HG03342 (cell line): ENCODE measurements around the gene KIF3B.
"Not testable (repeated sequence)": the region's sequence is repeated elsewhere in the genome, so short reads cannot be mapped to it uniquely, and the experiment has no call there.

Experiments used
- ATAC-seq: cut with Tn5 transposase; IDR thresholded peaks from one replicate; pipeline ENCODE4 v1.9.1; 2021; ENCODE audit warnings: mild to moderate bottlenecking, moderate library complexity; ENCODE audit not compliant: unreplicated experiment

Gene KIF3B

DNA sequence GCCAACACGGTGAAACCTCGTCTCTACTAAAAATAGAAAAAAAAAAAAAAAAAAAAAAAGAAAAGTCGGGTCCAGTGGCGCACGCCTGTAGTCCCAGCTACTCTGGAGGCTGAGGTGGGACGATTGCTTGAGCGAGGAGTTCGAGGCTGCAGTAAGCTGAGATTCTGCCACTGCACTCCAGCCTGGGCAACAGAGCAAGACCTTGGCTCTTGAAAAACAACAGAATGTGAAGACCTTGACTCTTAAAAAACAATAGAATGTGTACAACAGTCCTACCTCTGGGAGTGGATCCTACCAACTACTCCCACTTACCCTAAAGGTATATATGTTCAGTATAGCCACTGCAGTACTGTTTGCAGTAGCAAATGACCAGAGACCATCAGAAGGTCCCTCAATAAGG is 15.1 kb downstream of the KIF3B start:
- ATAC-seq: no peak

GRCh38 chr20:32294071-32294470 is 16.6 kb downstream of the KIF3B start:
- no peak for ATAC-seq

DNA sequence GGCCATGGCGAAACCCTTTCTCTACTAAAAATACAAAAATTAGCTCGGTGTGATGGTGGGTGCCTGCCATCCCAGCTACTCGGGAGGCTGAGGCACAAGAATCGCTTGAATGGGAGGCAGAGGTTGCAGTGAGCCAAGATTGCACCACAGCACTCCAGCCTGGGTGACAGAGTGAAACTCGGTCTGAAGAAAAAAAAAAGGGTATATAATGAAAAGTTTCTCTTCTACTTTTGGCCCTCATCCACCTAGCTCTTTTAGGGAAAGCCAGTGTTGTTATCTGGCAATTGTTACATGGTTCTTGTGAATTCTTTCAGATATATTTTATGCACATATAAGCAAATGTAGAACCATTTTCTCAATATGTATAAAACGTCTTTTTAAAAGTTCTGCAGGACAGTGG is 19.0 kb downstream of the KIF3B start:
- no peak for ATAC-seq

DNA sequence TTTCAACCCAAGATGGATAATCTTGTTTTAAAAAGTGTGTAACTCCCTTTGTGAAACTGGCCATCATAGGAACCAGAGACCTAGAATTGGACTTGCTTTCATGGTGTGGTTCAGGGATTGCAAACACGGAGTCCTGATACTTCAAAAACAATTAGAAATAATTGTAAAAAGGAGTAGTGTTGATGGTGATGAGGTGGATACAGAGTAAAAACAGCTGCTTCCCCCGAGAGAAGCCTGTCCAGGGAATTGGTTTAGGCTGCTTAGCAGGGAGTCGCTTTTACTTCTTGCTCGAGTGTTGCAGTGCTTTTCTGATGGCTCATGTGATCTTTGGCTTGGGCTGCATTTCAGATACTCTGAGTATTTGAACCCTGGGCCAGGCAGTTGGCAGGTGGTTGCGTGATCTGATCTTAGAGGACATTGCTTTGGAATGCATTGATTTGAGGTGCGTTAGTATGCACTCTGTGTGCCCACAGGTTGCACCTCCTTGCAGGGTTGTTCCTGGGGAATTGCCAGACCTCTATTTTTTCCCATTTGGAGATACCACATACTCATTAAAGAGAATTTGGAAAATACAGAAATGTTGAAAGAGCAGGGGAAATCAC is 19.5 kb downstream of the KIF3B start:
- ATAC-seq: no peak

GRCh38 chr20:32297439-32297838 is 20.0 kb downstream of the KIF3B start:
- ATAC-seq: no peak

DNA sequence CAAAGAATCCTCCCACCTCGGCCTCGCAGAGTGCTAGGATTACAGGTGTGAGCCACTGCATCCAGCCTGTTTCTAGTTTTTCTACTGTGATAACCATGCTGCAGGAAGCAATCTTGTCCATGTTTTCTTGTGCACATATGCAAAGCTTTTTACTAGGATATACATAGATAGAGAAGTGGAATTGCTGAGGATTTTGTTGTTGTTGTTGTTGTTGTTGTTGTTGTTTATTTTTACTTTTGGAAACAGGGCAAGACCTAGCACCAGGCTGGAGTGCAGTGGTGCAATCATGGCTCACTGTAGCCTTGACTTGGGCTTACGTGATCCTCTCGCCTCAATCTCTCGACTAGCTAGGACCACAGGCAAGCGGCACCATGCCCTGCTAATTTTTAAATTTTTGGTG is 23.2 kb downstream of the KIF3B start:
- no peak for ATAC-seq

- ATAC-seq: no peak
Observed at GRCh38 chr20:32301719-32302506, 24.5 kb downstream of the KIF3B start.

DNA sequence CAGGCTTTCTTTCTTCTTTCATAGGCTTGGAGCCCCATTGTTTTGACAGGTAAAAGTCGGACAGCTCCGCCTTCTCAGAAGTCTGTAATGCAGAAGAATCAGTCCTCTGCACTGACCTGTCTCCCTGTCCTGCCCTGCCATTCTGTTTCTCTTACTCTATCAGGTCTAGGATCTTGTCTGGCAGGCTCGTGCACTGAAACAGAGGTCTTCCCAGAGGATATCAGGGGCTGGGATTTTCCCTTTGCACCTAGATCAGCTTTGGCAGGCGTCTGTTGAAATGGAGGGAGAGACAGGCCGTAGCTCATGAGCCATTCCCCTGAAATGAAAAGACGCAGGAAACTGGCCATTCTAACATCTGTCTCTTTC is 25.0 kb downstream of the KIF3B start:
- ATAC-seq: no peak

GRCh38 chr20:32304131-32304746 is 26.8 kb downstream of the KIF3B start:
- no peak for ATAC-seq

- no peak for ATAC-seq
Observed at GRCh38 chr20:32312718-32313424, 35.4 kb downstream of the KIF3B start.

DNA sequence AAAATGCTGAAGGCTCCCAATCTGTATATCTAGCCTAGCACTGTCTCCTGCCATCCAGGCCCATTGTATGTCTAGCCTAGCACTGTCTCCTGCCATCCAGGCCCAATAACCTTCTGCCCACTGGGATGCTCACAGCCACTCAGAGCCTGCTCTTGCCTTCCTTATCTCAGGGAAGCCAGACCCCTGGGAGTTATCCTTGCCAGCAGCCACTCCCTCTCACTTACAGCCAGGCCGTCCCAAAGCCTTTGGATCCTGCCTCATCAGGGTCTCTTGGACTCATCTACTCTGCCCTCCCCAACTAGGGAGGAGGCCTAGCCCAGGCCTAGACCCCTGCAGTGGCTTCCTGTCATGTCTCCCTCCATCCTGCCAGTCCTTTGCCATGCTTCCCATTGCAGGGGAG is 37.3 kb downstream of the KIF3B start:
- no peak for ATAC-seq

DNA sequence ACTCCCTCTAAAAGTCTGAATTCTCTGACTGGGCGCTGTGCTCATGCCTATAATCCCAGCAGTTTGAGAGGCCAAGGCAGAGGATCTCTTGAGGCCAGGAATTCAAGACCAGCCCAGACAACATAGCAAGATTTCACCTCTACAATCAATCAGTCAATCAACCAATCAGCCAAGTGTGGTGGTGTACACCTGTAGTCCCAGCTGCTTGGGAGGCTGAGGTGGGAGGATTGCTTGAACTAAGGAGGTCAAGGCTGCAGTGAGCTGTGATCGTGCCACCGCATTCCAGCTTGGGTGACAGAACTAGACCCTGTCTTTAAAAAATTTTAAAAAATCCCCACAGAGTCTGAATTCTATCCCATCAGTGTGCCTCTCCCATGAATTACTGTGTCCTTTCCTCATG is 37.9 kb downstream of the KIF3B start:
- ATAC-seq: no peak

DNA sequence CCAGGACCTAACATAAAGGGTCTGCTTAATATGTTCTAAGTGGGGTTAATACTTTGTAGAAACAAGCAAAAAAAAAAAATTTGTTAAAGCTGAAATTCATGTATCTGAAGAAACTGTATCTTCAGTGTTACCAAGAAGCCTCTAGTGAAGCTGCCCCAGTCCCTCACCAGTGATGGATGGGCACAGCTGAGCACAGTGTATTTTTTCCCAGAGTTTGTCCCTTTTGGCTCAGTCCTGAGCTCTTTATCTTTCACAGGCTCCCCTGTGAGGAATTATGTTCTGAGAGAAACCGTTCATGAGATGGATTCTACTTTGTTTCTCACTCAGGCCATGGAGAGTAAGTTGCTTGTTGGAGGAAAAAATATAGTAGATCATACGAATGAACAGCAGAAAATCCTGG is 38.4 kb downstream of the KIF3B start:
- no peak for ATAC-seq

GRCh38 chr20:32316667-32317066 is 39.2 kb downstream of the KIF3B start:
- ATAC-seq: no peak

DNA sequence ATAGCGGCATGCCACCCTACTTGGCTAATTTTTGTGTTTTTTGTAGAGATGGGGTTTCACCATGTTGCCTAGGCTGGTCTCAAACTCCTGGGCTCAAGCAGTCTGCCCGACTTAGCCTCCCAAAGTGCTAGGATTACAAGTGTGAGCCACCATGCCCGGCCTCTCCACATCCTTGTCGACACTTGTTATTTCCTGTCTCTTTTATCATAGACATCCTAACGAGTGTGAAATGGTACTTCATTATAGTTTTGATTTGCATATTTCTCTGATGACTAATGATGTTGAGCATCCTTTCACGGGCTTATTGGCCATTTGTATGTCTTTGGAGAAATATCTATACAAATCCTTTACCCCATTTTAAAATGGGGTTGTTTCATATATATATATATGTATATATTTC is 41.6 kb downstream of the KIF3B start:
- ATAC-seq: no peak

DNA sequence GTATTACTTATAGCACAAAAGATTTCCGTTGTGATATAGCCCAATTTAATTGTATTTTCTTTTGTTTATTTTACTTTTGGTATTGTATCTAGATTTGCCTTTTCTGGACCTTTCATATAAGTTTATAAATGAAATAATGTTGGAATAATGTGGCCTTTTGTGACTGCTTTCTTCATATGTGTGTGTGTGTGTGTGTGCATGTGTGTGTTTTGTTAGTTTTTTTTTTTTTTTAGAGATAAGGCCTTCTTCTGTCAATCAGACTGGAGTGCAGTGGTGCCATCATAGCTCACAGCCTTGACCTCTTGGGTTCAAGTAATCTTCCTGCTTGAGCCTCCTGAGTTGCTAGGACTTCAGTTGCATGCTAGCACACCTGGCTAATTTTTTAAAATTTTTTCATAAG is 42.9 kb downstream of the KIF3B start:
- ATAC-seq: no peak

- no peak for ATAC-seq
Observed at GRCh38 chr20:32321390-32321789, 43.9 kb downstream of the KIF3B start.

DNA sequence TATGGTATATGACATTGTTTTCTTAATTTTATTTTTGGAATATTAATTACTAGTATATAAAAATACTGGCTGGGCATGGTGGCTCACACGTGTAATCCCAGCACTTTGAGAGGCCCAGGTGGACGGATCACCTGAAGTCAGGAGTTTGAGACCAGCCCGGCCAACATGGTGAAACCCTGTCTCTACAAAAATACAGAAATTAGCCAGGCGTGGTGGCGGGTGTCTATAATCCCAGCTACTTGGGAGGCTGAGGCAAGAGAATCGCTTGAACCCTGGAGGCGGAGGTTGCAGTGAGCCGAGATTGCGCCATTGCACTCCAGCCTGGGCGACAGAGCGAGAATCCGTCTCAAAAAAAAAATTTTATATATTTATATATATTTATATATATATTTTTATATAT is 44.8 kb downstream of the KIF3B start:
- not testable (repeated sequence) for ATAC-seq

GRCh38 chr20:32323761-32324160 is 46.3 kb downstream of the KIF3B start:
- not testable (repeated sequence) for ATAC-seq

DNA sequence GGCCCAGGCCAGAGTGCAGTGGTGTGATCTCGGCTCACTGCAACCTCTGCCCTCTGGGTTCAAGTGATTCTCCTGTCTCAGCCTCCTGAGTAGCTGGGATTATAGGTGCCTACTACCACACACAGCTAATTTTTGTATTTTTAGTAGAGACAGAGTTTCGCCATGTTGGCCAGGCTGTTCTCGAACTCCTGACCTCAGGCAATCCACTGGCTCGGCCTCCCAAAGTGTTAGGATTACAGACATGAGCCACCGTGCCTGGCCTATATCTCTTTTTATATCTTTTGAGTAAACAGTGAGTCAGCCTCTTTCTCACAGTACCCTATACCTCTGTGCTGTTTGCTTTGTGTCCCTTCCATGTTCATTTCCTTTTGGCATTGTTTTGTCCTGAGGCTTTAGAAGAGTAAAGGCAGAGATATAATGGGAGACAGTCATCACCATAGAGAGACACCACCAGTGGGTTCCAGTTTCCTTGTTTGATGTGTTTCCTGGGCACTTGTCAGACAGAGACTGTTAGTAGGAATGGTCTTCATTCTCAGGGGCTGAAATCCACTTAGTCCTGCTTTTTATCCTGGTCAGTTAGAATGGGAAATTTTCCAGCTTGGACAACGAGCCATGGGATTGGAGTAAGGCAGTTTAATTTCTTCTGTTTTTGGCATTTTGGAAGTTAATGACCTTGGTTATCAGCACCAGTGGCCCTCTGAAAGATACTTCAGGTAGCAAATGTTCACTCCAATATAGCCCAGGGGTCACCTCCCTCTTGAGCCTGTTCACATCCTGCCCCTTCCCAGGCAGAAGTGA is 48.5 kb downstream of the KIF3B start:
- no peak for ATAC-seq

GRCh38 chr20:32326504-32326845 is 49.0 kb downstream of the KIF3B start:
- ATAC-seq: no peak
